ENCODE results near the gene CENPP.

CENPP gene

DNA sequence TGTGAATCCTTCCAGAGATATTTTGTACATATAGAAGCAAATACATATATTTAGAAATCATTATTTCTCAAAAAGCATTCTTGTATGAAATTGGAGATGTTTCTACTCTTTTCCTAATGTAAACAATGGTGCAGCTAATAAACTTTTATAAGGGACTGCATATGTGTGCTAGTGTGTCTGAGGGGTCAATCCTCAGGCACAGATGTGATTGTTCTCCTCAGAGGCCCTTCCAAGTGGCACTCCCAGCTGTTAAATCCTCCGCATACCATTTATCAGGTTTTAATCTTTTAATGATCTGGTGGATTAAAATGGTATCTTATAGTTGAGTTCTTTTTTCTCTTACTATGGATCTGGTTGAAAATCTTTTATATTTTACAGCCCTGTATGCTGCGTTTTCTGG, 104.1 kb downstream of the CENPP start:
- DNase-seq: peak; percentile 85

DNA sequence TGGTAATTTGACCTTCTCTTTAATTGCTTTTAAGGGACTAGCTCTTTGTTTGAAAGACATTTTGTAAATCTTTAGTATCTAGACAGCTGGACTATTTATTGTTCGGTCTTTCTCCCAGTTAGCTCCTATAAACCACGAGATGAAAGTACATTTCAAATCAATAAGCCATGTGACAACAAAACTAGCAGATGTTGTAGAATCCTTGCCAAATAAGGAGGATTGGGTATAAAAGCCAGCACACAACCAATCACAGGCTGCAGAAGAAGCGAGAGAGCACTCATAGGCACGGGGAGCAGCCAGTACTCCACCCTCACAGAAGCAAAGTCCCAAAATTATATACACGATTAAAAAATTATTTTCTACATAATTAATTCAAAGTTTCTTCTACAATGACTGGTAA, 106.6 kb downstream of the CENPP start:
- DNase-seq: no peak

DNA sequence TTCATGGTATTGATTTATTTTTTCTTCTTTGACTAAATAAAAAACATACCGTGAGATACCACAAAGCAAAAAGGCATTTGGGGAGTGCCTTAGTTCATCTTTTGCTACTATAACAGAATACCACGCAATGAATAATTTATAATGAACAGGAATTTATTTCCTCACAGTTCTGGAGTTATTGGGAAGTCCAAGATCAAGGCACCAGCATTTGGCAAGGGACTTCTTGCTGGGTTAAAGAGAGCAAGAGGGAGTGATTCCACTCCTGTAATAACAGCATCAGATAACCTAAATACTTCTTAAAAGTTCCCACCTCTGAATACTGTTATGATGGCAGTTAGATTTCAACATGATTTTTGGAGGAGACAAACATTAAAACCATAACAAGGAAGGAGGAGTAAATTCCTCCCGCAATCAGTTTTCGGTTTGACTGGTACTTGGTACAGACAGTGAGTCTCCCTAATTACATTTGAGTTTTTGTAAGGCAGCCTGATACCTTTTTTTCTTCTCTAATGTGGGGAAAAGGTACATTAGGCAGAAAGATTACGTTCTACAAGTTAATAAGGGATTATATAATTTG, 107.3 kb downstream of the CENPP start:
- DNase-seq: no peak

DNA sequence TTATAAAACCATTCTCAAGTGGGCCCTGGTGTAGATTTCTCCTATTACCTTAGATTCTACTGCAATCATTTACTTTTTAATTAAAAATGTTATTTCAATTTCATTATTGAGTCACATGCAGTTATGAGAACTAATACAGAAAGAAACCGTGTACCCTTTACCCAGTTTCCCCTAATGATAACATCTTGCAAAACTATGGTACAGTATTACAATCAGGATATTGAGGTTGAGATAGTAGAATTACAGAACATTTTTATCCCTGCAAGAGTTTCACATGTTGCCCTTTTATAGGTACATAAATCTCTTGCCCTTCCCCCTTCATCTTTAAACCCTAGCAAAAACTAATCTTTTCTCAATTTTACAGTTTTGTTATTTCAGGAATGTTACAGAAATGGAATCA, 109.5 kb downstream of the CENPP start:
- DNase-seq: no peak

DNA sequence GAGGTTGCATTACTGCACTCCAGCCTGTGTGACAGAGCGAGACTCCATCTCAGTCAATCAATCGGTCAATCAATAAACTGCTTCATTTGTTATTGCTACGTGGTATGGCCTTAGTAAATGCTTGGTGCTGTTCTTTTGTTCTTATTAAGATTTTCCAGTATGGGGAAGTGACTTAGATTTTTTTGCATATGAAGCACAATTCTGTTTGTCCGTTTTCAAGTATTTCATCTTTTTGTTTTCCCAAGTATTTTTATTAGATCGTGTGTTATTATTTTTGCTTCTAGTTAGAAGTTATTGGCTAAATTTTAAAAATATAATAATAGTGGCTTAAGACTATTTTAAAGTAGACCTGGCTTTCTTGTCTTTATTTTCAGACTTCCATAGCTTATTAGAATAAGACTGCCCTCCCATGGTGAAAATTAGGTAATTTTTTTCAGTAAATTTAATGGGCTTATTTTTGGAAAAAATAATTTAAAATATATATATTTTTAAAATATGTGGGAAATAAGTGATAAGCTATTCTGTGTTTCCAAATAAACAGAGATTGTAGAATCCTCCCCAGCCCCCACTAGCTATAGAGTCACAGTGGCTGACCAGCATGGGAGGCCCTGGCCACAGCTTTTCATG, 113.3 kb downstream of the CENPP start:
- no peak for DNase-seq

DNA sequence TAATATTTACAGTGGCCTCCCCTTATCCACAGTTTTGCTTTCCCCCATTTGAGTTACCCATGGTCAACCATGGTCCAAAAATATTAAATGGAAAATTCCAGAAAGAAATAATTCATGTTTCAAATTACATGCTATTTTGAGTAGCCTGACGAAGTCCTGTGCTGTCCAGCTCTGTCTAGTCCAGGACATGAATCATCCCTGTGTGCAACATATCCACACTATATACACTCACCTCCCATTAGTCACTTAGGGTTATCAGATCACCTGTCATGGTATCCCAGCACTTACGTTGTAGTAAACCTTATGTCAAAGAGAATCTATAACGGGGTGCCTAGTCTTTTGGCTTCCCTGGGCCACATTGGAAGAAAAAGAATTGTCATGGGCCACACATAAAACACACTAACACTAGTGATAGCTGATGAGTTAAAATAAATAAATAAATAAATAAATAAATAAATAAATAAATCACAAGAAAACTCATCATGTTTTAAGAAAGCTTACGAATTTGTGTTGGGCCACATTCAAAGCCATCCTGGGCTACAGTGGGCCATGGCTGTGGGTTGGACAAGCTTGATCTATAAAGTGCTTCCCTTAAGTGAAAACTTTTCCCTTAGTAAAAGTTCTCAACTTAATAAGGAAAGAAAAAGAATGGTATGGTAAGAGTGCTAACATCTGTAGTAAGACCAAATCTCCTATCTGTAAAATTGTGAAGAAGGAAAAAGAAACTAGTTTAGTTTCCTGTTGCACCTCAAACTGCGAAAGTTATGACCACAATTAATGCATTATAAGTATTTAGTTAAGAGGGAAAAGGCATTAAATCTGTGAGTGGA, 114.4 kb downstream of the CENPP start:
- DNase-seq: no peak

DNA sequence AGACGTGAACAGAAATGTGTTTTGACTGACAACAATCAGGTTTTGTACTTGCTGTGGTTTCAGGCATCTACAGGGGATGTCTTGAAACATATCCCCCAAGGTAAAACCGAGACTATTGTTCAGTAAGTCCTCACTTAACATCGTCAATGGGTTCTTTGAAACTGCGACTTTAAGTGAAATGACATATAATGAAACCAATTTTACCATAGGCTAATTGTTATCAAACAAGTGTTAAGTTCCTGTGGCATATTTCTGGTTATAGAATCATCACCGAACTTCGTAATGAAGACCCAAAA, 114.9 kb downstream of the CENPP start:
- no peak for DNase-seq

DNA sequence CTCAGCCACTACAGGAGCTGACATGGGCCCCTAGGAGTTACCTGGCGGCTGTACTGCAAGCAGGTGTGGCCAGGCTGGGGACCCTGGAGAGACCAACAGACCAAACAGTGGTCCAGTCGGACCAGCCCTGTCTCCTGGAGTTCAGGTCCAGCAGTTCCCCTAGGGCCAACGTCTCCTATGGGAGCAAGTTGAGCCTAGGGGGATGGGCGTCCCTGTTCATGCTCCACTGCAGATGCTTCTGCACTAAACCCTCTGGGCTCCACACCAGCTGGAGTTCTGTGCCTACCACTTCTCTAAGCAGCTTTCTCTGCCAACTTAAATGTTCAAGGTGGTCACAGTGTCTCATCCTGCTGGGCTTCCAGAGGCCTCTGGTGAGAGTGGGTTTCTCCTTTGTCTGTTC, 119.1 kb downstream of the CENPP start:
- peak; percentile 72 for DNase-seq

DNA sequence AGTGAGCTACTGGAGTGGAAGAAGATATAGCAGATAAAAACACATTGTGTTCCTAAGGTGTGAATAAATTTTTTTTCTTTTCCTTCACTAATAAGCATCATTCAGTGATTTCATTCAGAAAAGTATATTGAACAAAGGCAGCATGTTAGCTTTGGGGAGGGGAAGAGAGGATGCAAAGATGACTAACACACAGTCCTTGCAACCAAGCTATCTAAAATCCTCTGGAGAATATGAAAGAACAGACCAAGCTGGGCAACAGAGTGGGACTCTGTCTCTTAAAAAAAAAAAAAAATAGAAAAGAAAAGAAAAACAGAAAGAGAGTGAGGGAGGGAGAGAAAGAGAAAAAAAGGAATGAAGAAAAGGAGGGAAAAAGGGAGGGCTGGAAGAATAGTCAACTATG, 120.8 kb downstream of the CENPP start:
- no peak for DNase-seq

DNA sequence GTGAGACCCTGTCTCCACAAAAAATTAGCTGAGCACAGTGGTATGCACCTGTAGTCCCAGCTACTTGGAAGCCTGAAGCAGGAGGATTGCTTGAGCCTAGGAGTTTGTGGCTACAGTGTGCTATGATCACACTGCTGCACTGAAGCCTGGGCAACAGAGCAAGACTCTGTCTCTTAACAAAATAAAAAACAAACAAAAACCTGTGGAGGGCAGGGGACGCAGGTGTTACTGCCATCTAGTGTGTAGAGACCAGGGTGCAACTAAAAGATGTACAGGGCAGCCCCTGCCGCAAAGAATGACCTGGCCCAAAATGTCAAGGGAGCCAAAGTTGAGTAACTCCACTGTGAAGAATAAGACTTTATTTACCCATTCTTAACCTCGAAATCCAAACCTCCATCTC, 129.5 kb downstream of the CENPP start:
- DNase-seq: peak; percentile 53

DNA sequence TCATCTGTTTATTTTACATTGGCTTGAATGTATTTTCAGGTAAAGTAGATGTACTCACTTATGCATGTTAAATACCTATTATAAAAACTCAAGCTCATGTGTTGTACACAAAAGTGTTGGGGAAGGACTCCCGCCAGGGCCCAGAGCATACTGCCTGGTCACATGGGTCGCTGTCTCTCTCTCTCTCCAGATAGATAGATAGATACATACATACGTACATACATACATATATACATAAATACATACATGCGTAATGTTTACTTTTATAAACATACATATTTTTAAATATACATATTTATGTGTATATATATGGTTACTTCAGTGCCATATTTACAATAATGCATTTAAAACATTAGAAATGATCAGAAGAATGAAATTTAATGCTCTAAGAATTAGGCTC, 131.8 kb downstream of the CENPP start:
- DNase-seq: no peak

DNA sequence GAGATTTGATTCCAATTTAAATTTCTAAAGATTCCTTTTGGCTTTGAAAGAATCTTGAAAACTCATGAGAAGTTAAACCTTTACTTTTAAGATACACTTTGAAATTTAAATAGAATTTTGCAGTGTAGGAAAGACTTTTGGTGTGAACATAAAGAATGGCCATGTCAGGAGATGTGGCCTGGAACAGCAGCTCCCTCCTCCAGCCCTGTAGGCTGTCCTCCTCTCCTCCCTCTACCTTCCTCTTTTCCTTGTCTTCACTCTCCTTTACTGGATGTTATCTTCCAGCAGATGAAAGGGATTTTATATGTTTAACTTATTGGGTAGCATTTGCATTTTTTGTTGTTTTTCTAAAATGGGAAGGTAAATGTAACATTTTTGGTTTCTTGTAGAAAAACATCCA, 137.6 kb downstream of the CENPP start:
- DNase-seq: no peak

DNA sequence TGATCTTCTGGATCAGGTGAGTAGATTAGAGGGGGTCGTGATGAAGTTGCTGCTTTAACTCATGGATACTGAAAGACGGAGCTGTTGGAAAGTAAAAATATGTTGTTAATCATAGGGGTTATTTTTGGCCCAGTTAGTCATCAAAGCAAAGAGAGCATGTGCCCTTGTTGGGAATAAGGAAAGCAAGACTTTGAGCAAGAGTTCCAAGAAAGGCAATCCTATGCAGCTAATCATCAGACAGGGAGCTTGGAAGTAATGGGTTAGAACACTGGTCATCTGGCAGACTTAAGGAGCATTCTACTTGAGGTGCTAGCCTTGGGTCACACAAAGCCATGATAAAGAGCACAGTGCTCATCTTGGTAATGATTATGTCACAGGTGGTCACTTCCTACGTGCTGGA, 138.2 kb downstream of the CENPP start:
- no peak for DNase-seq

DNA sequence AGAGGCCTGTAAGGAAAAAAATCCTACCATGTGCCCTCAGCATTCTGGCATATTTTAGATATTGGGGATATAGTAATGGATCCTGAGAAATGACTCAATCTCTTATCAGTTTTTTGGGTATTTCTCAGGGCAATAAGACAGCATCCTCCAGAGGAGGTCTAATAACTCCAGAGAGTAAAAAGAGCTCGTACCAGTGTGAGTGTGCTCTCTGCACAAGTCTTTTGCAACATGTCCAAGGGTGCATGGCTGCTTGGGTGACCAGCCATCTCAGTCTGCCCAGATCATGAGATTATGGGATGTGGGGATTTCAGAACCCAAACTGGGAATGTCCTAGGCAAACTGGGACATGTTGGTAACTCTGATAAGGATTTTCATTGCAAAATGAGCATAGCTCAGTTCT, 141.3 kb downstream of the CENPP start:
- no peak for DNase-seq

DNA sequence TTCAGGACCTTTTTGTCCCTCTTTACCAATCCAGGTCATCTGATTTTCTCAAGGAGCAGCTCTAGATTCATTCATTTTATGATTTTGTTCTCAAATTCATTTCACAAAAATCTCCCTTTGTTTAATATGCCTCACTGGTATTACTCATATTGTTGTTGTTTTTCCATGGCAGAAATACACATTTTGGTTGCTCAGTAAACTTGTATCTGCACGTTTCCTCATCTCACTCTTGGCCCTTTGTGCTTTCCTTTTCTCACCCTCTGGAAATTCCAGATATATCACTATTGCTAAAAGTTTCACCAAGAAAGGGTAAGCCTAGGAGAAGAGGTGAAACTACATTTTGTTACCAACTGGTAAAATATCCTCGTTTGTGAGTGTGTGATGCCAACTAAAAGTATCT, 141.8 kb downstream of the CENPP start:
- no peak for DNase-seq

DNA sequence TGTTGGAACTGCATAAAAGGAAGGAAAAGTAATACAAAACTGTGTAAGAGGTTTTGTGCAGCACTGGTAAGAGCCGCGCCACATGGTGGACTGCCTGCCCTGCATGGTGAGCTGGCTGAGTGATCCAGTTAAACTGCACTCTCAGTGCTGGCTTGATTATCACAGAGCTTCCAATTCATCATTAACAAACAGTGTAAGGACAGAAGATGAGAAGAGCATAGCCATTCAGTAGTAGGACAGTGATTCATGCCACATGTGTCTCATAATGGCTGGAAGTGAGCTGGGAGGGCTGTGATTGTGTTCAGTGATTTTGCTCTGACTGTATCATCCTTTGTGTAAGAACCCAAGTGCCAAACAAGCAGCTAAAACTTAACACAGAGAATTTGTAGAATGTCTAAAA, 142.5 kb downstream of the CENPP start:
- DNase-seq: no peak

DNA sequence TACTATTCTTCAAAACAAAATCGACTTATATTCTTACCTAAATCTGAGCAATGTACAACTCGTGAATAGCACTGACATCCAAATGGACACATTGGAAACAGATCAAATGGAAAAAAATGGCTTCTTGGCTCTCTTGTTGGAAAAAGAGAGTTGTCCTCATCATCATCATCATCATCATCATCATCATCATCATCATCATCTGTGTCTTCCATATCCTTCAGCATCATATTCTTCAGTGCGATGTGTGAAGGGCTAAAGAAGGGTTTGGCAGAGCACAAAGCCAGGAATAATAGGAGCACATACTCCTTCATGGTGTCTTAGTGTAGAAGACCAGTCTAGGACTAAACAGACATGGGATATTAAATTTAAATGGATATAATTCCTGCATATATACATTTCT, 148.8 kb downstream of the CENPP start:
- no peak for DNase-seq

DNA sequence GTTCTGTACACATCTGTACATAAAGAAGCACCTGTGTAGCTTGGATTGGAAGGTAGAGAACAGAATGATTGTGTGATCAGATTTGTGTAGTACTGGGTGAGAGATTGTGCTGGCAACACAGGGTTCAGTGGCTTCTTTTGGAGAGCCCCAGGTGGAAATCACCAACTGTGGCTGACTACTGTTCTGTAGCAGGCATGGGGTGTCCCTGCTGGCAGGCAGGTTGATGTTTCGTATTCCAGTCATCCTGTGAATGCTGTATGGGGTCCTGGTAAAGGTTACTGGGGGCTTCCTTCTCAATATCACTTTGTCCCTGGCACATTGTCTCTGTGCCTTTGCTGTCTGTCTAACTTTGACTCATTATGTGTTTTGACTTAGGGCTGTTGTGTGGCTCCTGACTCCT, 151.2 kb downstream of the CENPP start:
- DNase-seq: no peak

DNA sequence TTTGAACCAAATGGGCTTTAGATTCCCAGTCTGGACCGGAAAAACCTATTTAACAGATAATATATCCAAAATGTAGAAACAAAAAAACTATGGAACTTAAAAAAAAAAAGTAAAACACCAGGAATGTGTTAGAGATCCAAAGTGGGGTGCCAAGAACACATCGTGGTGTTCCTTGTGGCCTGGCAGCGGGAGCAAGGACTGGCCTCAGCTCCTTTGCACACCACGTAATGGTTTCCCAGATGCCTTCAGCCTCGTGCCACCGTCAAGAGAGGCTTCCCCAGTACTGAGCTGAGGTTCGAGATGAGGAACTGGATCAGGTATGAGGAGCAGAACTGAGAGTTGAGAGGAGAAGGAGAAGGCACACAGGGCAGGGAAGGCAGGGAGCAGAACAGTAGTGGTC, 153.0 kb downstream of the CENPP start:
- DNase-seq: no peak

DNA sequence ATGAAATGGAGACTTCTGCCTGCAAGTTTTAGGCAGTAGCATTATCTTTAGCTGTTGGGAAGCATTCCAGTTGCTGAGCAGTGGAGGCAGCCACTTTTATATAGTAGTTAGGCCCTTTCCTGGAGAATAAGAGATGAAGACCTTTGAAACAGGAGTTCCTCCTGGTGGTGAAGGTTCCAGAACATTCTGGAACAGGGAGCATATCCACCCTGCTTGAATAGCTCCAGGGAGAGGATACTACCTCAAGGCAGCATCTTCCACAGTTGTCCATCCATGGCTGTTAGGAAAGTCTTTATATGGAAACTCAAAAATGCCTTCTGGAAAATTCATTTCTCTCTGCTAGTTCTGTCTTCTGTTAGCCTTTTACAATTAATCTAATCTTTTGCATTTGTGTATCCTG, 153.6 kb downstream of the CENPP start:
- DNase-seq: no peak

DNA sequence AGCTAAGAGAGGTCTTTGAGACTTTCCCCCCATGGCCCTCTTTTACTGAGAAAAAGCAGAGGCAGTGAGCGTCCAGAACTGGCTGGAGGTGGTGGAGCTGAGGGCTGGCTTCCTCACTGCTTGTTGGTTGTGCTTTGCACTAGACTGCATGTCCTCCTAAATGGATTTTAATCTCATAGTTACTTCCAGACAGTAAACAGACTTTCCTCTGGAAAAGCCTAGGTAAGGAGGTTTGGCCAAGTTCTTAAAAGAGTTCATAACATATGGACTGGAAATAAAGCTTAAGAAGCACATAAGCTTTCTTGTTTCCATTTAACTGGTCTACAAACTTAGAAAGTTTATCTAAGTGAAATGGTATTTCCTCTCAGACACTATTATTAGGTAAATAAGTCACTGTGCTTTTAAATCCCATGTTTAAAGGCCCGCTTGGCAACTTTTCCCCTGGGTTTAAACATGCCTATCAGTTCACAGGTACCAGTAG, 154.6 kb downstream of the CENPP start:
- peak; percentile 64 for DNase-seq

DNA sequence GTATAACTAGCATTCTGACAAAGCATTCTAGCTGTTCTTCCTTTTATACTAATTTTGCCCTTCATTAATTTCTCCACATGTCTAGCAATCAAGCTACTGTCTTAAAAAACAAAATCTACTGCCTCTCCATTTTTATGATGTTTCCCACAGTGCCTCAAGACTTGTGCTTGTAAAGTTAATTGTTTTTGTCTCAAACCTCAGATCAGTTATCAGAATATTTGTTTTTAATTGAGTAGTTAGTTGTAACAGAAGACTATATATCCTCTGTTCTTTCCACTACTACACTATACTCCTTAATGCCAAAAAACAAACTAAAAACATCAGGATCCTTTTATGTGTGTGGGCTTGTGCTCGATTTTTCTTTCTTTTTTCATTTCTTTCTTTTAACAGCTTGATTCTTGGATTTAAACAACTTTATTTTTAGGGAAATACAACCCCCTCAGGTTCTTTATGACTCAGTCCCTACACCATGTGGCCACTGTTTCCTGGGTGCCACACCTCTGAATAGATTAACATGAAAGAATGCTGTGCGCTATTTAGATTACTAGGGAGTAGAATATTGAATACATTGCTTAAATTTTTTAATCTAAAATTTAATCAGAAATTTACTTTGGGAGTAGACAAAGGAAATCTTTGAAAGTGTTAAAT, 155.4 kb downstream of the CENPP start:
- DNase-seq: peak; percentile 10

DNA sequence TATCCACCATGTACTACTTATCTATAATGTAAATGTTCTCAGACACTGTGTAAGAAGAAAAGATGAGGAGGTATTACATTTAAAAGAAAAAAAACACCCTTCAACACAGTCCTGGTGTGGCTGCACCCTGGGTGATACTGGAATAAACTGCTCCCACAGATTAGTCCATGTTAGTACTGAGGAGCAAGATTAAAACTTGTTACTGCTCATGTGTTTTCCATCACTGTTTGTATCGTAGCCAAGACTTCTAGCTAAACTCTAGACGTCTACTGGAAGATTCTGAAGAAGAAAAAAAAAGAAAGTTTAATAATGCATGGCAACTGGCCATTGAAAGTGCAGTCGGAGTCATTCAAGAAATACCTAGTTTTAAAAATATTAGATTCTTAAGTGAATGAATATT, 156.6 kb downstream of the CENPP start, which contains the start of gene ASPN:
Gene ASPN (minus strand): TSS at position 178 of the 400 bp plus-strand sequence.
- no peak for DNase-seq

DNA sequence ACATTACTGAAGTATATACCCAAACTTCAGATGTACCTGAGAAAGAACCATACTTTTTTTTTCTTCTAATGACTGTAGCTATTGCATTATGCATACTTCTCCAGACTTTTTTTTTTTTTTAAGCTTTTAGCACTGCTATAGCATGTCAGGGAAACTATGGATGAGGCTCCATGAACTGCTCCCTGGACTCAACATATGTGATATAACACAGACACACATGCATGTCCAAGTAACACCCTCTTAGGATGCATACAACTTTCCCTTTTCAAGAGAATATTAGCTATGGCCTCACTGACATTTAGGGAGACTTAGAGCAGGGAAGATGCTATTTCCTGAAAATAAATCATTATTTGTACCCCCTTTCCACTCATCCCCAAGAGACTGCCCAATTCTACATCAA, 157.1 kb downstream of the CENPP start:
- DNase-seq: no peak
